IMR-90 (cell line): ENCODE data around the gene ALG1. TPM values are rescaled to one million over a fixed set of nuclear protein-coding genes. Genes with fewer than 3 reads are reported as not detected.
"Not testable (repeated sequence)": the region's sequence is repeated elsewhere in the genome, so short reads cannot be mapped to it uniquely, and the experiment has no call there.

Experiments used
- ATAC-seq: fragments of 200-7000 bp; cut with Tn5 transposase; 2 replicates; pipeline ENCODE4 v1.9.1; 2020; ENCODE audit warnings: low read depth, mild to moderate bottlenecking, moderate library complexity
- BruUV-seq: library from RNA; stranded (reverse); fragments of 400-500 nt; replicated peaks from 2 replicates; lab custom pipeline; 2021; lab: Mats Ljungman, UMichigan
- CTCF ChIA-PET: fragments of 300-600 bp; formaldehyde crosslinking; extraction: SDS; loops from one replicate; lab custom pipeline; 2021; ENCODE audit warnings: antibody characterized with exemption; lab: Yijun Ruan, JAX
- POLR2A ChIA-PET: fragments of 300-600 bp; sonication (Branson Sonifier 250); formaldehyde crosslinking; loops from one replicate; lab custom pipeline; 2022; ENCODE audit warnings: antibody characterized with exemption; ENCODE audit not compliant: unreplicated experiment; lab: Charles Lee
- DNase-seq: peaks from one replicate; pipeline ENCODE4 v3.0.0; 2013
- H2AFZ ChIP-seq: replicated peaks from 2 replicates; pipeline ENCODE3; 2013; ENCODE audit warnings: low read length, mild to moderate bottlenecking; ENCODE audit not compliant: poor library complexity
- H2AK5ac ChIP-seq: 2 replicates; pipeline ENCODE4 v1.6.1; 2013; ENCODE audit warnings: low read depth, low read length, inconsistent platforms
- H2AK9ac ChIP-seq: replicated peaks from 2 replicates; pipeline ENCODE3; 2013; ENCODE audit warnings: mild to moderate bottlenecking, low read depth, low read length, moderate library complexity; ENCODE audit not compliant: poor library complexity
- H2BK120ac ChIP-seq: 2 replicates; pipeline ENCODE4 v1.6.1; 2013; ENCODE audit warnings: low read depth, low read length, inconsistent platforms
- H2BK15ac ChIP-seq: 3 replicates; pipeline ENCODE4 v1.6.1; 2013; ENCODE audit warnings: low read depth, low read length, inconsistent platforms
- H2BK20ac ChIP-seq: 2 replicates; pipeline ENCODE4 v1.6.1; 2013; ENCODE audit warnings: low read depth, mild to moderate bottlenecking, inconsistent platforms, low read length, moderate library complexity
- H2BK5ac ChIP-seq: 2 replicates; pipeline ENCODE4 v1.6.1; 2013; ENCODE audit warnings: mild to moderate bottlenecking, low read depth, low read length, inconsistent platforms; ENCODE audit not compliant: poor library complexity, severe bottlenecking
- H3K14ac ChIP-seq: replicated peaks from 2 replicates; pipeline ENCODE4 v1.6.1; 2013; ENCODE audit warnings: low read depth, low read length, inconsistent platforms
- H3K18ac ChIP-seq: 2 replicates; pipeline ENCODE4 v1.6.1; 2013; ENCODE audit warnings: low read depth, low read length, control low read depth
- H3K23ac ChIP-seq: 2 replicates; pipeline ENCODE4 v1.6.1; 2013; ENCODE audit warnings: low read depth, low read length, inconsistent platforms
- H3K27ac ChIP-seq: 2 replicates; pipeline ENCODE4 v1.5.1; 2013; ENCODE audit warnings: mild to moderate bottlenecking, control low read depth, low read length; ENCODE audit not compliant: insufficient read depth
- H3K27me3 ChIP-seq: 2 replicates; pipeline ENCODE4 v1.6.1; 2013; ENCODE audit warnings: low read length; ENCODE audit not compliant: control insufficient read depth, insufficient read depth
- H3K36me3 ChIP-seq: 2 replicates; pipeline ENCODE4 v1.6.1; 2013; ENCODE audit warnings: low read length, mixed read lengths; ENCODE audit not compliant: control insufficient read depth, insufficient read depth
- H3K4ac ChIP-seq: 2 replicates; pipeline ENCODE4 v1.6.1; 2013; ENCODE audit warnings: low read depth, low read length, inconsistent platforms
- H3K4me1 ChIP-seq: 2 replicates; pipeline ENCODE4 v1.6.1; 2013; ENCODE audit warnings: low read length, mixed read lengths; ENCODE audit not compliant: control insufficient read depth, insufficient read depth
- H3K4me2 ChIP-seq: 2 replicates; pipeline ENCODE4 v1.6.1; 2013; ENCODE audit warnings: low read depth, mild to moderate bottlenecking, control low read depth, low read length, moderate library complexity
- H3K4me3 ChIP-seq: 2 replicates; pipeline ENCODE4 v1.5.1; 2013; ENCODE audit warnings: low read depth, mild to moderate bottlenecking, control low read depth, low read length, moderate library complexity; ENCODE audit not compliant: insufficient read depth
- H3K56ac ChIP-seq: 2 replicates; pipeline ENCODE4 v1.6.1; 2013; ENCODE audit warnings: low read length, inconsistent platforms; ENCODE audit not compliant: insufficient read depth; ENCODE audit errors: extremely low read depth
- H3K79me1 ChIP-seq, 2 experiments: 2 replicates each; pipeline ENCODE4 v1.6.1; 2013; ENCODE audit warnings: low read length in 2 of 2, inconsistent platforms in 1 of 2, low read depth in 1 of 2
- H3K9ac ChIP-seq: 2 replicates; pipeline ENCODE4 v1.6.1; 2013; ENCODE audit warnings: low read depth, low read length, control low read depth
- H3K9me1 ChIP-seq: 2 replicates; pipeline ENCODE4 v1.6.1; 2013; ENCODE audit warnings: low read length, inconsistent platforms; ENCODE audit not compliant: insufficient read depth
- H3K9me3 ChIP-seq: 2 replicates; pipeline ENCODE4 v1.6.1; 2013; ENCODE audit warnings: low read length; ENCODE audit not compliant: control insufficient read depth, insufficient read depth
- H4K20me1 ChIP-seq: 2 replicates; pipeline ENCODE4 v1.6.1; 2013; ENCODE audit warnings: low read length, inconsistent platforms; ENCODE audit not compliant: insufficient read depth
- H4K5ac ChIP-seq: 2 replicates; pipeline ENCODE4 v1.6.1; 2013; ENCODE audit warnings: mild to moderate bottlenecking, low read depth, low read length, control low read depth
- H4K8ac ChIP-seq, 2 experiments: 2 replicates each; pipeline ENCODE4 v1.6.1; 2013; ENCODE audit warnings: low read depth in 2 of 2, low read length in 2 of 2, control low read depth in 1 of 2, inconsistent platforms in 1 of 2
- H4K91ac ChIP-seq: 2 replicates; pipeline ENCODE4 v1.6.1; 2013; ENCODE audit warnings: low read depth, low read length, inconsistent platforms; ENCODE audit not compliant: insufficient read depth
- WGBS, 2 experiments: methylation state at CpG; one replicate each; pipeline versions ENCODE4 v1.1.5 to v1.1.7; 2013; ENCODE audit warnings: missing lambda C conversion rate in 2 of 2; ENCODE audit not compliant: insufficient read length in 1 of 2; ENCODE audit errors: extremely low coverage in 2 of 2; 5-methylcytosine and 5-hydroxymethylcytosine counted together
- dilution Hi-C: fragments of 300-500 bp; cut with HindIII; formaldehyde crosslinking; loops from one replicate; pipeline ENCODE4 v1.14.3; 2018; ENCODE audit warnings: low sequenced_read_pairs; ENCODE audit not compliant: unreplicated experiment
- in situ Hi-C: fragments of 300-500 bp; cut with MboI; formaldehyde crosslinking; loops from 3 replicates; pipeline ENCODE4 v1.14.3; 2019; ENCODE audit warnings: low sequenced_read_pairs, inconsistent platforms, mixed read lengths
- intact Hi-C: fragments of 100-400 bp; cut with micrococcal nuclease; formaldehyde crosslinking; loops from 2 replicates; pipeline ENCODE4 v1.10.0; 2022
- polyA plus RNA-seq, 3 experiments: library from polyadenylated mRNA; depleted of rRNA; stranded (reverse); fragments of >200 nt; gene quantifications; 2 replicates each; pipeline ENCODE4 v1.2.3, GENCODE V29; 2012; ENCODE audit warnings: low replicate concordance in 1 of 3
- total RNA-seq: library from RNA; depleted of rRNA; stranded (reverse); fragments of >200 nt; gene quantifications from 2 replicates; pipeline ENCODE4 v1.2.3, GENCODE V29; 2012

ALG1 gene
- total and polyA plus RNA-seq, 2 of the 4 experiments (the other 2 are of a cell fraction), result 30.9 to 41.0 TPM

DNA sequence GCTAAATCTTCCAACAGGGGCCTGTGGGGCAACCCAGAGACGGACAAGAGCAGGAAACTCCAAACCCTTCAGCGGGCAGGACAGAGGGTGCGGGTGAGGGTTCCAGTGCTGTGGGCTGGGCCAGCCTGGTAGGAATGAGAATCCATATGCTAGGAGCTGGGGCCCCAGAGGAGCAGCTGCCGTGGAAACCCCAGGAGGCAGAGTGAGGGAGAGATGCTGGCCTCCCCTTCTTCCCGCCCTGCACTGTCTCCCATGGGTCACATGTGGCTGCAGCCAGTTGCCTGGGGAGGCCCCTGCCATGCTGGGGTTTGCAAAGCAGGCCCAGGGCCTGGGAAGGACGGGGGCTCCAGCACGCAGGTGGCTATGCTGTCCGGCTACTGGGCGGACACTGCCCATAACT is 21.4 kb downstream of the ALG1 start:
- WGBS, 2 experiments, result no CpG with 5 or more reads among the region's 9 CpGs
- CTCF ChIA-PET, result interaction anchor here (0.6 to 1.6 kb wide), 2 partner anchors 36 to 1588 kb away, joined by 4 to 7 read pairs; no protein-coding TSS in a partner anchor
- H2BK5ac ChIP-seq, result not testable (repeated sequence)

DNA sequence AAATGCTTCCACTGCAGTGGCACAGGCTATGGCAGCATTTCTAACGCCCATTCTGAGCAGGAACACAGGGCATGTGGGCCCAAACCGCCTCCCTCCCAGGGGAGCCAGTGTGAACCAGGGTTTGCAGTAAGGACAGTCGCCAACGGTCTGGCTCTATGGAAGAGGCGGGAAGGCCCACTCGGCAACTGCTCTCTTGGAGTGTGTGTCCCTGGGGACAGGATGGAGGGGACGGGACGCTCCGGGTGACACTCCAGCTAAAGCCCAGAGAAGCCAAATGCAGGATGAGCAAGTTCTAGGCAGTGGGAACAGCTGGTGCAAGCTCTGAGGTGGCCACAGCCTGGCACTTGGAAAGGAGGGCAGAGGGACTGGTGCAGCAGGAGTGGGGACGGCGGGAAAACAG is 22.1 kb downstream of the ALG1 start:
- H3K27ac ChIP-seq, dilution Hi-C loops, H2BK120ac ChIP-seq, H3K9ac ChIP-seq, H3K4me2 ChIP-seq, H3K4ac ChIP-seq, H3K4me1 ChIP-seq, in situ Hi-C loops, H2BK15ac ChIP-seq, H3K4me3 ChIP-seq, H3K23ac ChIP-seq, H2BK5ac ChIP-seq, H3K14ac ChIP-seq, H2AK9ac ChIP-seq, H4K91ac ChIP-seq, H4K8ac ChIP-seq, H2AFZ ChIP-seq, H2AK5ac ChIP-seq, H3K56ac ChIP-seq, H3K36me3 ChIP-seq, CTCF ChIA-PET, H3K9me1 ChIP-seq, POLR2A ChIA-PET, H3K27me3 ChIP-seq, BruUV-seq, H3K9me3 ChIP-seq, H4K20me1 ChIP-seq, H3K79me1 ChIP-seq, H4K5ac ChIP-seq, H3K18ac ChIP-seq, DNase-seq, H2BK20ac ChIP-seq, ATAC-seq: not testable (repeated sequence)
- no CpG with 5 or more reads among the region's 11 CpGs for WGBS, 2 experiments
- intact Hi-C loops, result loop anchor here (2.0 to 10.0 kb wide), 3 partner anchors 37 to 1551 kb away; partner anchors contain the start of gene SEC14L5

More for the DNA sequence above, 21.4 kb downstream of the ALG1 start:
- H3K18ac ChIP-seq, H2BK20ac ChIP-seq, H3K9me3 ChIP-seq, H3K4me3 ChIP-seq, H3K14ac ChIP-seq, DNase-seq, H3K4me1 ChIP-seq, H2BK120ac ChIP-seq, BruUV-seq, in situ Hi-C loops, H3K27me3 ChIP-seq, H3K56ac ChIP-seq, H2BK15ac ChIP-seq, H3K4ac ChIP-seq, ATAC-seq, dilution Hi-C loops, H2AK9ac ChIP-seq, POLR2A ChIA-PET, H2AK5ac ChIP-seq, H3K79me1 ChIP-seq, H3K9me1 ChIP-seq, H3K9ac ChIP-seq, H2AFZ ChIP-seq, H3K36me3 ChIP-seq, H3K27ac ChIP-seq, H4K20me1 ChIP-seq, H3K4me2 ChIP-seq, H4K5ac ChIP-seq, H4K8ac ChIP-seq, H4K91ac ChIP-seq, H3K23ac ChIP-seq: not testable (repeated sequence)
- intact Hi-C loops, result loop anchor here (2.0 to 10.0 kb wide), 3 partner anchors 36 to 1552 kb away; partner anchors contain the start of gene SEC14L5
